HG02943 (cell line): ENCODE data around the gene HMGN1.
A peak's percentile ranks its signal among the peaks of the same experiment; 100 is the strongest.
"Not testable (repeated sequence)": the region's sequence is repeated elsewhere in the genome, so short reads cannot be mapped to it uniquely, and the experiment has no call there.

Experiments used
- ATAC-seq: cut with Tn5 transposase; IDR thresholded peaks from one replicate; pipeline ENCODE4 v1.9.1; 2021; ENCODE audit warnings: mild to moderate bottlenecking, low read depth, moderate library complexity; ENCODE audit not compliant: unreplicated experiment

The HMGN1 gene

DNA sequence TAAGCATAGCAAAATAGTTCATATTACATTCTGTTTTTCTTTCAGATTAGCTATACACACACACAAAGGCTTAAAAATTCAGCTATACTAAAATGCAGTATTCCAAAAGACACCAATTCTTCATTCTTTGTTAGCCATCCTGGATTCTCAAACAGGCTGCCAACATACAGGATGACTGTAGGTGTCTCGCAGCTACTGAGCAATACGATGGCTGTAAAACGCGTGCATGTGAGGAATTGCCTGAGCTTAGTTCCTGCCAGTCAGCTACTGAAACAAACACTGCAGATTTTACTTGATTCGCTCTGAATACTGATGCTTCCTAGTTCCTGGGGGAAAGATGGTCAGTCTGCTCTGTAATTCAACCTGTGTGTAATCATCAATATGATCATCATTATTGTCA lies 24.7 kb upstream of the HMGN1 start:
- no peak for ATAC-seq

DNA sequence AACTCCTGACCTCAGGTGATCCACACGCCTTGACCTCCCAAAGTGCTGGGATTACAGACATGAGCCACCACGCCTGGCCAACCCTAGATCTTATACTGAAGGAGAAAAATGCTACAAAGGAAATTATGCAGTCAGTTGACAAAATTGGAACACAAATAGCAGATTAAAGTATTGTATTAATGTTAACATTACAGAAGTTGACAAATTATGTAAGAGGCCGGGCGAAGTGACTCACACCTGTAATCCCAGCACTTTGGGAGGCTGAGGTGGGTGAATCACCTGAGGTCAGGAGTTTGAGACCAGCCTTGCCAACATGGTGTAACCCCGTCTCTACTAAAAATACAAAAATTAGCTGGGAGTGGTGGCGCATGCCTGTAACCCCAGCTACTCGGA lies 21.0 kb upstream of the HMGN1 start:
- not testable (repeated sequence) for ATAC-seq

DNA sequence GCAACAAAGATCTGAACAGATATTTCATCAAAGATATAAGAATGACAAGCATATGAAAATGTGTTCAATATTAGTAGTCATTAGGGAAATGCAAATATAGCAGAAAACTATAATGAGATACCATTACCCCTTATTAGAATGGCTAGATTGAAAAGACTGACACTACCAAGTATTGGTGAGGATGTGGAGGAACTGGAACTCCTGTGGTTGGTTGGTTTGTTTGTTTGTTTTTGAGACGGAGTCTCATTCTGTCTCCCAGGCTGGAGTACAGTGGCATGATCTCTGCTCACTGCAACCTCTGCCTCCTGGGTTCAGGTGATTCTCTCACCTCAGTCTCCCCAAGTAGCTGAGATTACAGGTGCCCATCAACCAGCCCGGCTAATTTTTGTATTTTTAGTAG lies 18.9 kb upstream of the HMGN1 start:
- ATAC-seq = no peak

- ATAC-seq = no peak
These were observed 17.7 kb upstream of the HMGN1 start for GRCh38 chr21:39366563-39366962.

- no peak for ATAC-seq
These were observed 16.1 kb upstream of the HMGN1 start for GRCh38 chr21:39364949-39365348.

DNA sequence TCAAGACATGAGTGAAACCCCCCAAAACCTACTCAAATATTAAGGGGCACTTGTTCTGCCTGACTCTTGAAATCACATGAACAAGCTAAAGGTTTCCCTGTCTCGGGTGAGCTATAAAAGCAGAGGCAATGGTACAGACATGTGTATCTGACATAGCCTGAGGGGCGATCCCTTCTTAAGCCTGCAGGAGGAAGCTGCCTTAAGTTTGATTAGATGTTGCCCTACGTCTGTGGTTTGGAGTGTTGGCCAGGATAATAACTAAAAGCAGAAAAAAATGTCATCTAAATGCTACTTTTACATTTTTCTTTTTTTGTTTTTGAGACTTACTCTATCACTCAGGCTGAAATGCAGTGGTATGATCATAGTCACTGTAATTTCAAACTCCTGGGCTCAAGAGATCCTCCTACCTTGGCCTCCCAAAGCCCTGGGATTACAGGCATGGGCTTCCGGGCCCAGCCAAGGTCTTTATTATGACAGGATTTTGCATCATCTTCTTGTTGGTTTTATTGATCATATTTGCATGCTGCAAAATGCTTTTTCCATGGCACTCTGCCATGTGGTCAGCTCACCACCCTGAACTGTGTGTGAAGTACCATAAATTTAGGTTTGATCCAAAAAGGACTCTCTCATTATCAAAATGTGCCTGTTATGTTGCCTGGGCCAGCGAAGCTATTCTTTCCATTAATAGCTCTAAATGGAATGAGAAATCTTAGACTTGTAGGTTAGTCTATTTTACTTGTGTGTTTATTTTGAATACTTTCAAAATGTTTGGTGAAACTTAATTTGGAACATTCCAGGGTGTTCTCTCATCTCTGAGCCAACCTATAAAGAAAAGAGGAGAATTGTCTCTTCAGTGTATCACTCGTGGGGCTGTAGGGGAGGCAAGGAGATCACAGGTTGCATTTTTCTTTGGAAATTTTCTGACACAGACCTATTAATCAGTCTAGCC lies 15.0 kb upstream of the HMGN1 start:
- no peak for ATAC-seq

DNA sequence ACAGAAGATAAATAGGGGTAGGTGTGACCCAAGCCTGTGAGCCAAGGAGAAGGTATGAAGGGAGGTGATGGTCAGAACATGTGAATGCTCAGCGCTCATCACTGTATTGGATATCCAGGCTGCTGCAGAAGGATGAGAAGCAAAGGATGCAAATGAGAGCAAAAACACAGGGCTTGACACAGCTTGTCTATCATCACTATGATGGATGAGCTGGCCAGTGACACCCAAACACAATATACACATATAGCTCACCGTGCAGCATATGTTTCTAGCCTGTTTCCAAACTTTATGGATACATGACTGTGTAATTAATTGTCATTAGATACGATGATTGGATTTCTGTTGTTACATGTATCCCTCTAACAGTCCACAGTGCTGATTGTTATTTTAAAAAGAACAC lies 13.8 kb upstream of the HMGN1 start:
- ATAC-seq = no peak

DNA sequence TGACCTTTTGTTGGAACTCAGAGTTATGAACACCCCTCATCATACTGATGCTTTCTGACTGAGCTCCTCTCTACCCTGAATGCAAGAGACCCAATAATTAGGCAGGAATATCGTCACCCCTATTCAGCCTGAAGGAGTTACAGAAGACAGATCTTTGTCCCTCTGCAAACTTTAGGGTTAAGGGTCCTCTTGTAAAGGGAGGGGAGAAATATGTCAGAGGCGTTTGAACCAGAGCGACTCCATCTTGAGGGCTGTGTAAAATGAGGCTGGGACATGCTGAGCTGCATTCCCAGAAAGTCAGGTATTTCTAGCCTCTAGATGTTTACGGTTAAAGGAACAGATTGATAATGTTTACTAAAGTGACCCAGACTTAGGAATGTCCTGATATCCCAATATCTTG lies 10.5 kb upstream of the HMGN1 start:
- ATAC-seq = no peak

- no peak for ATAC-seq
These were observed 4.4 kb upstream of the HMGN1 start for GRCh38 chr21:39353295-39353694.

DNA sequence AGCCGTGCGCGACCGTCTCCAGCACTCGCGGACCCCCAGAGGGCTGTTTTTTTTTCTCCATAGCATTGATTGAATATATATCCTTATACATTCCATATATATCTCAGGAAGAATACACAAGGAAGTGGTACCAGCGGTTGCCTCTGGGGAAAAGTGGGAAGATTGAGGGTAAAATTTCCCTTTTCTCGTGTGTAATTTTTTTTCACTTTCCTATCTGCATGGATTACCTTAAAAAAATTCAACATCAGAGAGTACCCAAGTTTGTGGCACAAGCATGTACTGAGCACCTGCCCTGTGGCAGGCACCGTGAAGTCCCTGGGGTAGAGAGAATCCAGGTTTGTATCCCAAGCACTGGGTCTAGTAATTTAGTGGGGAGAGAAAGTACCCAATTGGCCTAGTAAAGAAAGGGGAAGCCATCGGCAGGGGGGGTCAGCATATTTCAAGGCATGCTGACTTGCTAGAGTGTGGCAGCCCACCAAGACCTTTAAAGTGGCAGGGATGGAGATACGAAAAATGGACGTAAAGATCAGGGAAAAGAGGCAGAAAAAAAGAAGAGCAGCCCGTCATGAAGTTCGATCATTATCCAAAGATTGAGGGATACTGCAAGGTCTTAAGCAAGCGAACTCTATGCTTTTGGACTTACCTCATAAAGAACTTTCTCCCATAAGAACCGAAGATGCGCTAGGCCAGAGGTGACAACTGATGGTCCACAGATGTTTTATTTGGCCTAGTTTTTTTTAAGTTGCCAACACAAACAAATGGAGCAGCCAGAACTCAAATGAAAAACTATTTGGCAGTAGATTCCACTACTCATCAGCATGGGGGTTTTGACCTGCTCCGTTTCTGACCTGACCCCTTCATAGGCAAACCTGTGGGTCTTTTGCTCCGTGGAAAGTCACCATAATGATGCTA lies 1.5 kb upstream of the HMGN1 start:
- ATAC-seq = no peak

- ATAC-seq = peak; percentile 90
These were observed 564 bp upstream of the HMGN1 start for GRCh38 chr21:39349211-39350093.

GRCh38 chr21:39348040-39348354 lies 891 bp downstream of the HMGN1 start:
- no peak for ATAC-seq

GRCh38 chr21:39347537-39347936 lies 1.4 kb downstream of the HMGN1 start:
- ATAC-seq = no peak

- no peak for ATAC-seq
These were observed 2.1 kb downstream of the HMGN1 start for GRCh38 chr21:39346671-39347331.

DNA sequence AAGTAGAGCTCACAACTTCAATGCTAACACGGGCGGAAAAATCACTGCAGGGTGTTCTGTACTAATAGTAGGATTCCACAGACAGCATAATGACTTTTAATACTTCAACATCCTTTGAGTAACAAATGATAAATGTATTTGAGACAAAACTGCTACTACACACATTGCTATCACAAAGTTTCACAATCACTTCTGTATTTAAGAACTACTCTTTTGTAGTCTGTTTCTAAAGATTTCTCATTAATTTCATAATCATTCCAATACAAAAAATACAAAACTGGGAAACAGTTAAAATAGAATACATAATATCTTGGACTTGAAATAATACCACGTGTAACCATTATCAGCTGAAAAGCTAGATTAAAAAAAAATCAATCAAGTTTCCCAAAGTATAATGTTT lies 2.7 kb downstream of the HMGN1 start:
- no peak for ATAC-seq

- ATAC-seq = no peak
These were observed 3.4 kb downstream of the HMGN1 start for GRCh38 chr21:39345440-39345839.

DNA sequence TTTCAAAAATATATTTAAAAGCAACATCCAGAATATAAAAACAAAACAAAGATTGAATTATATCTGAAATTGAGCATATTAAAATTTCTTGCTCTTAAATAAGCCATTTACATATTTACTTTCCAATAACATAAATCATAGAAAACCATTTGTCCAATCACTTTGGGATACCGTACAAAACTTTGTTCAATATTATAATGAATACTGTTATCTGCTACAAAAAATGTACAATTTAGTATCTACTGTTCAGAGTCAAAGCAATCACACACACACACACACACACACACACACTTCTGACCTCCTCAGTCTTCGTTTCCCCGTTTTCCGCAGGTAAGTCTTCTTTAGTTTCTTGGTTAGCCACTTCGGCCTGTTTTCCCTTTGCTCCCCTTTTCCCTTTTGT lies 4.0 kb downstream of the HMGN1 start:
- ATAC-seq = no peak

- no peak for ATAC-seq
These were observed 7.5 kb downstream of the HMGN1 start for GRCh38 chr21:39341249-39341923.

- ATAC-seq = no peak
These were observed 8.2 kb downstream of the HMGN1 start for GRCh38 chr21:39340687-39341086.

DNA sequence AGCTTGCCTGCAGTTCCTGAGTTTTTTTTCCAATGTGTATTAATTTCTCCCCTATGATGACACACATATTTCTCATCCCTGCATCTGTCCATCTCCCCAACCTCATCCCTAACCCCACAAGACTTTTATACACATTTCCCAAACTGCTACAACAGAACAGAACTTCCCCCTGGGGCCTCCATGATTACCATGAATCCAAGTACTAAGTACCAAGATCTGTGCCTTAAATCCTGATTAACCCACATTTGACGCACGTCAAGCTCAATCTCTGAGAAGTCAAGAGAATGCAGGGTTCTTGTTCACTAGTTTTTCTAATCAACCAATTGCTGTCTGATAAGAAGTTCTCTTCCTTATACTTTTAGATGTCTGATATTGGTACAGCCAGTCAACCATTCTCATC lies 9.7 kb downstream of the HMGN1 start:
- ATAC-seq = no peak
